Smooth muscle cell of the umbilical artery (primary cell): ENCODE results near the gene NDUFV3. TPM values are rescaled to one million over a fixed set of nuclear protein-coding genes. Genes with fewer than 3 reads are reported as not detected.

ENCODE experiments used
- total RNA-seq: library from RNA; depleted of rRNA; stranded (reverse); fragments of >200 nt; gene quantifications from 2 replicates; pipeline ENCODE4 v1.2.3, GENCODE V29; 2014

Gene NDUFV3
- 42.5 and 50.6 TPM in 2 replicates for total RNA-seq

GRCh38 chr21:42892931-42893755 is at the start of gene NDUFV3:
NDUFV3 (plus strand) TSS chr21:42893309; CDS start chr21:42893334, 25 bp downstream.

GRCh38 chr21:42878993-42879787 is 13.9 kb upstream of the NDUFV3 start, which contains the start of gene WDR4:
WDR4 (minus strand) TSS chr21:42879539; CDS start chr21:42879495, 44 bp downstream.

GRCh38 chr21:42925114-42925926 is 32.2 kb downstream of the NDUFV3 start, which contains the start of gene ERVH48-1:
ERVH48-1 (minus strand) TSS chr21:42925630; CDS start chr21:42919006, 6,624 bp downstream.

Other genes with a start within 250 kb of the NDUFV3 start
- not detected in 2 replicates for gene PDE9A, start 239.7 kb upstream of the NDUFV3 start, total RNA-seq
- 9.2 and 21.8 TPM in 2 replicates for gene WDR4, start 13.8 kb upstream of the NDUFV3 start, total RNA-seq
- not detected in 2 replicates for gene ERVH48-1, start 32.3 kb downstream of the NDUFV3 start, total RNA-seq
- 13.1 and 40.2 TPM in 2 replicates for gene PKNOX1, start 81.3 kb downstream of the NDUFV3 start, total RNA-seq
- 13.4 and 85.5 TPM in 2 replicates for gene CBS, start 182.5 kb downstream of the NDUFV3 start, total RNA-seq
- 16.9 and 38.1 TPM in 2 replicates for gene U2AF1, start 214.3 kb downstream of the NDUFV3 start, total RNA-seq